H1 (cell line): ENCODE measurements around the gene URM1. TPM values are rescaled to one million over a fixed set of nuclear protein-coding genes. Genes with fewer than 3 reads are reported as not detected.

Experiments
- CTCF ChIA-PET: fragments of 300-600 bp; sonication (Branson Sonifier 250); formaldehyde crosslinking; loops from one replicate; lab custom pipeline; 2021; ENCODE audit not compliant: partially characterized antibody; lab: Charles Lee
- POLR2A ChIA-PET: fragments of 300-600 bp; sonication (Branson Sonifier 250); formaldehyde crosslinking; loops from one replicate; lab custom pipeline; 2021; ENCODE audit warnings: inconsistent platforms; ENCODE audit not compliant: partially characterized antibody; lab: Charles Lee
- DNase-seq, 2 experiments: peaks; one replicate each; pipeline versions ENCODE4 v3.0.0 to v3.0.0-alpha.2; 2010 to 2022; ENCODE audit warnings: low spot score in 2 of 2, low read depth in 1 of 2, mixed read lengths in 1 of 2
- FAIRE-seq: peaks from 2 replicates; lab custom pipeline; 2011; peaks lifted over from hg19 to GRCh38; lab: Jason Lieb, UNC
- H2AFZ ChIP-seq: 2 replicates; pipeline ENCODE4 v1.8.1; 2012; ENCODE audit warnings: low read length, inconsistent platforms
- H2AK5ac ChIP-seq: 2 replicates; pipeline ENCODE4 v1.6.1; 2013; ENCODE audit warnings: low read depth, low read length
- H2BK120ac ChIP-seq: replicated peaks from 2 replicates; pipeline ENCODE3; 2013; ENCODE audit warnings: low read depth, low read length, inconsistent platforms
- H2BK12ac ChIP-seq: 2 replicates; pipeline ENCODE4 v1.6.1; 2013; ENCODE audit warnings: low read depth, low read length
- H2BK15ac ChIP-seq: 2 replicates; pipeline ENCODE4 v1.6.1; 2013; ENCODE audit warnings: low read length
- H2BK20ac ChIP-seq: 2 replicates; pipeline ENCODE4 v1.6.1; 2013; ENCODE audit warnings: low read length
- H2BK5ac ChIP-seq: 2 replicates; pipeline ENCODE4 v1.6.1; 2013; ENCODE audit warnings: low read depth, low read length
- H3K14ac ChIP-seq: 2 replicates; pipeline ENCODE4 v1.6.1; 2013; ENCODE audit warnings: inconsistent platforms; ENCODE audit not compliant: insufficient read length
- H3K18ac ChIP-seq: 2 replicates; pipeline ENCODE4 v1.6.1; 2013; ENCODE audit warnings: low read length; ENCODE audit errors: extremely low read depth
- H3K23ac ChIP-seq: 2 replicates; pipeline ENCODE4 v1.6.1; 2013; ENCODE audit warnings: inconsistent platforms; ENCODE audit not compliant: insufficient read length
- H3K23me2 ChIP-seq: 2 replicates; pipeline ENCODE4 v1.6.1; 2013; ENCODE audit warnings: low read depth, low read length
- H3K27ac ChIP-seq: 2 replicates; pipeline ENCODE4 v1.6.1; 2011; ENCODE audit warnings: low read depth, low read length, inconsistent platforms
- H3K27me3 ChIP-seq, 4 experiments: replicated peaks in 1 of 4; 1 replicate in 1 of 4; 2 replicates in 3 of 4; pipeline versions ENCODE4 v1.6.1 to v1.8.1; 2011 to 2013; ENCODE audit warnings: low read length in 3 of 4, mild to moderate bottlenecking in 3 of 4, inconsistent platforms in 2 of 4, mixed read lengths in 2 of 4, moderate library complexity in 1 of 4; ENCODE audit not compliant: control insufficient read depth in 3 of 4, insufficient read depth in 3 of 4; ENCODE audit errors: extremely low read depth in 1 of 4
- H3K36me3 ChIP-seq, 4 experiments: 2 replicates each; pipeline versions ENCODE4 v1.6.1 to v1.8.1; 2011 to 2013; ENCODE audit warnings: mild to moderate bottlenecking in 4 of 4, low read length in 3 of 4, moderate library complexity in 2 of 4, control low read depth in 1 of 4, inconsistent platforms in 1 of 4; ENCODE audit not compliant: insufficient read depth in 4 of 4, control insufficient read depth in 2 of 4
- H3K4ac ChIP-seq: replicated peaks from 2 replicates; pipeline ENCODE3; 2013; ENCODE audit warnings: low read length, low read depth, mixed read lengths, inconsistent platforms; ENCODE audit not compliant: insufficient read length
- H3K4me1 ChIP-seq, 4 experiments: replicated peaks in 1 of 4; 1 replicate in 1 of 4; 2 replicates in 3 of 4; pipeline versions ENCODE4 v1.6.1 to v1.8.1; 2011 to 2013; ENCODE audit warnings: low read length in 3 of 4, inconsistent platforms in 2 of 4, mixed read lengths in 1 of 4; ENCODE audit not compliant: insufficient read depth in 4 of 4, control insufficient read depth in 3 of 4
- H3K4me2 ChIP-seq, 2 experiments: 2 replicates each; pipeline versions ENCODE4 v1.6.1 to v1.8.1; 2011 to 2013; ENCODE audit warnings: low read depth in 2 of 2, low read length in 2 of 2, control low read depth in 1 of 2, inconsistent platforms in 1 of 2, mild to moderate bottlenecking in 1 of 2; ENCODE audit not compliant: insufficient read depth in 1 of 2
- H3K4me3 ChIP-seq, 4 experiments: fragments of 200-600, 300-600 bp in 1 of 4; sonication (generic), shearing (Covaris generic), sonication (Bioruptor Twin) in 1 of 4; 2 replicates each; pipeline versions ENCODE4 v1.5.1 to v1.8.1; 2011 to 2016; ENCODE audit warnings: low read length in 4 of 4, low read depth in 3 of 4, control low read depth in 2 of 4, inconsistent platforms in 2 of 4, mild to moderate bottlenecking in 2 of 4, mixed read lengths in 1 of 4, moderate library complexity in 1 of 4; ENCODE audit not compliant: insufficient read depth in 2 of 4; ENCODE audit errors: extremely low read depth in 1 of 4
- H3K56ac ChIP-seq: replicated peaks from 2 replicates; pipeline ENCODE3; 2013; ENCODE audit warnings: low read depth, mild to moderate bottlenecking, mixed read lengths, low read length, inconsistent platforms; ENCODE audit not compliant: insufficient read length
- H3K79me1 ChIP-seq: 2 replicates; pipeline ENCODE4 v1.6.1; 2013; ENCODE audit warnings: low read depth, low read length, control low read depth
- H3K79me2 ChIP-seq, 2 experiments: 2 replicates each; pipeline versions ENCODE4 v1.6.1 to v1.8.1; 2012 to 2013; ENCODE audit warnings: low read length in 2 of 2, mild to moderate bottlenecking in 2 of 2, inconsistent platforms in 1 of 2; ENCODE audit not compliant: insufficient read depth in 2 of 2, control insufficient read depth in 1 of 2
- H3K9ac ChIP-seq, 4 experiments: replicated peaks in 1 of 4; 1 replicate in 1 of 4; 2 replicates in 3 of 4; pipeline versions ENCODE4 v1.6.1 to v1.8.1; 2011 to 2013; ENCODE audit warnings: low read depth in 3 of 4, low read length in 3 of 4, control low read depth in 2 of 4, mild to moderate bottlenecking in 2 of 4, moderate library complexity in 2 of 4, inconsistent platforms in 1 of 4; ENCODE audit errors: extremely low read depth in 1 of 4
- H3K9me3 ChIP-seq, 2 experiments: 2 replicates each; pipeline versions ENCODE4 v1.6.1 to v1.8.1; 2012 to 2013; ENCODE audit warnings: mild to moderate bottlenecking in 2 of 2, moderate library complexity in 2 of 2, control low read depth in 1 of 2, inconsistent platforms in 1 of 2, low read depth in 1 of 2, low read length in 1 of 2, mixed read lengths in 1 of 2; ENCODE audit not compliant: insufficient read depth in 2 of 2
- H4K20me1 ChIP-seq, 2 experiments: replicated peaks in 1 of 2; 2 replicates each; pipeline versions ENCODE3 to v1.8.1; 2011 to 2013; ENCODE audit warnings: inconsistent platforms in 2 of 2, low read length in 2 of 2, mild to moderate bottlenecking in 1 of 2; ENCODE audit not compliant: insufficient read depth in 2 of 2, control insufficient read depth in 1 of 2
- H4K5ac ChIP-seq: 2 replicates; pipeline ENCODE4 v1.6.1; 2013; ENCODE audit warnings: low read length, low read depth, mixed read lengths, inconsistent platforms; ENCODE audit not compliant: insufficient read length
- H4K8ac ChIP-seq: 2 replicates; pipeline ENCODE4 v1.8.0; 2013; ENCODE audit warnings: mild to moderate bottlenecking, moderate library complexity, low read length, inconsistent platforms; ENCODE audit not compliant: insufficient read depth; ENCODE audit errors: extremely low read depth
- H4K91ac ChIP-seq: replicated peaks from 2 replicates; pipeline ENCODE3; 2013; ENCODE audit warnings: low read length, mixed read lengths, inconsistent platforms; ENCODE audit not compliant: insufficient read length
- MAX ChIP-seq: IDR thresholded peaks from 2 replicates; pipeline ENCODE4 v1.6.1; 2012; ENCODE audit warnings: inconsistent platforms
- WGBS, 2 experiments: shearing (Covaris generic) in 1 of 2; methylation state at CpG; one replicate each; pipeline versions ENCODE4 v1.1.6 to v1.1.7; 2013 to 2015; ENCODE audit warnings: low lambda C conversion rate in 2 of 2, mixed read lengths in 2 of 2, inconsistent platforms in 1 of 2, low coverage in 1 of 2, missing lambda C conversion rate in 1 of 2; ENCODE audit not compliant: insufficient replicate concordance in 2 of 2, insufficient coverage in 1 of 2, insufficient read length in 1 of 2; ENCODE audit errors: extremely low coverage in 1 of 2, missing lambda C conversion rate in 1 of 2; 5-methylcytosine and 5-hydroxymethylcytosine counted together
- polyA plus RNA-seq, 7 experiments: library from polyadenylated mRNA; depleted of rRNA in 3 of 7; stranded (reverse) in 5 of 7; unstranded in 2 of 7; fragments of >200 nt in 5 of 7; fragments of 200-250 nt in 2 of 7; gene quantifications; 1 replicate in 5 of 7; 2 replicates in 1 of 7; 4 replicates in 1 of 7; pipeline versions ENCODE4 v1.2.1 to v1.2.3, GENCODE V29; 2011 to 2013; ENCODE audit warnings: missing spikeins in 2 of 7, mixed read lengths in 2 of 7
- total RNA-seq: library from RNA; stranded (reverse); fragmentation: NEBNext Ultra II Directional; extraction: Animal tissue kit (Norgen Biotek cat#: 25700); gene quantifications from 2 replicates; pipeline ENCODE4 v1.2.1, GENCODE V29; 2021

Gene URM1
- total and polyA plus RNA-seq, 2 of the 8 experiments (the other 6 are each of a cell fraction or from before 2014, with no cell fraction given): 58.3 to 62.3 TPM

GRCh38 chr9:128361296-128361985 is 9.7 kb upstream of the URM1 start:
- Histone ChIP-seq H3K9ac (no peak overlapping the region), H2AFZ (no peak overlapping the region), H3K27me3 (peaks cover 16 to 48% (median 36%) of the 10 kb centered on the region in 4 experiments)
- TF ChIP-seq MAX: no peak

More at GRCh38 chr9:128361296-128361985, 9.7 kb upstream of the URM1 start:
- peaks cover 4 to 10% of the 10 kb centered on the region in 2 experiments for H4K20me1 ChIP-seq
- H3K18ac ChIP-seq: no peak overlapping the region
- no peaks in the 10 kb centered on the region for H3K9me3 ChIP-seq
- no peak overlapping the region for H3K4ac ChIP-seq
- H3K56ac ChIP-seq: no peak overlapping the region
- no peak overlapping the region for H4K5ac ChIP-seq
- no peak overlapping the region for H2BK15ac ChIP-seq
- no peak overlapping the region for H2BK20ac ChIP-seq
- ChIA-PET CTCF (interaction anchor here (0.5 to 25.1 kb wide), 27 partner anchors 9 to 339 kb away, joined by 3 to 544 read pairs (median 5); partner anchors contain the start of genes CERCAM and URM1), POLR2A (interaction anchor here (1.0 to 6.3 kb wide), 13 partner anchors 9 to 75 kb away, joined by 3 to 92 read pairs (median 4); partner anchors contain the start of gene CERCAM)
- H2AK5ac ChIP-seq: no peak overlapping the region
- no peak overlapping the region for H3K14ac ChIP-seq
- H3K79me2 ChIP-seq: no peaks in the 10 kb centered on the region
- no peaks in the 10 kb centered on the region for H3K79me1 ChIP-seq
- H2BK12ac ChIP-seq: no peak overlapping the region
- peaks cover 5 to 20% (median 10%) of the 10 kb centered on the region in 4 experiments for H3K4me1 ChIP-seq
- peak overlapping the region in 1 of 2 experiments; percentile 66; a peak in 1 of 4 replicates for H3K4me2 ChIP-seq
- no peak overlapping the region for H4K8ac ChIP-seq
- H3K23ac ChIP-seq: no peak overlapping the region
- peaks cover 3% of the 10 kb centered on the region; the same call in 1 of the 2 replicates for H3K23me2 ChIP-seq
- H3K27ac ChIP-seq: no peak overlapping the region
- WGBS, 2 experiments: 68% methylated on average over 14 of the region's 14 CpGs; no CpG with 5 or more reads in 1 of the 2 experiments
- no peak for FAIRE-seq
- H3K36me3 ChIP-seq: no peaks in the 10 kb centered on the region; a peak in 1 of 8 replicates
- H2BK120ac ChIP-seq: no peak overlapping the region
- DNase-seq: no peak
- H4K91ac ChIP-seq: no peak overlapping the region
- H2BK5ac ChIP-seq: no peak overlapping the region
- peak overlapping the region in 1 of 4 experiments; percentile 31; a peak in 2 of 8 replicates for H3K4me3 ChIP-seq
